H1 (cell line): ENCODE measurements around the gene TSHZ2. TPM values are rescaled to one million over a fixed set of nuclear protein-coding genes. Genes with fewer than 3 reads are reported as not detected.

Experiments used
- CTCF ChIA-PET: fragments of 300-600 bp; sonication (Branson Sonifier 250); formaldehyde crosslinking; loops from one replicate; lab custom pipeline; 2021; ENCODE audit not compliant: partially characterized antibody; lab: Charles Lee
- POLR2A ChIA-PET: fragments of 300-600 bp; sonication (Branson Sonifier 250); formaldehyde crosslinking; loops from one replicate; lab custom pipeline; 2021; ENCODE audit warnings: inconsistent platforms; ENCODE audit not compliant: partially characterized antibody; lab: Charles Lee
- DNase-seq, 2 experiments: peaks; one replicate each; pipeline versions ENCODE4 v3.0.0 to v3.0.0-alpha.2; 2010 to 2022; ENCODE audit warnings: low spot score in 2 of 2, low read depth in 1 of 2, mixed read lengths in 1 of 2
- FAIRE-seq: peaks from 2 replicates; lab custom pipeline; 2011; peaks lifted over from hg19 to GRCh38; lab: Jason Lieb, UNC
- H2AFZ ChIP-seq: 2 replicates; pipeline ENCODE4 v1.8.1; 2012; ENCODE audit warnings: low read length, inconsistent platforms
- H2AK5ac ChIP-seq: 2 replicates; pipeline ENCODE4 v1.6.1; 2013; ENCODE audit warnings: low read depth, low read length
- H2BK120ac ChIP-seq: replicated peaks from 2 replicates; pipeline ENCODE3; 2013; ENCODE audit warnings: low read depth, low read length, inconsistent platforms
- H2BK12ac ChIP-seq: 2 replicates; pipeline ENCODE4 v1.6.1; 2013; ENCODE audit warnings: low read depth, low read length
- H2BK15ac ChIP-seq: 2 replicates; pipeline ENCODE4 v1.6.1; 2013; ENCODE audit warnings: low read length
- H2BK20ac ChIP-seq: 2 replicates; pipeline ENCODE4 v1.6.1; 2013; ENCODE audit warnings: low read length
- H2BK5ac ChIP-seq: 2 replicates; pipeline ENCODE4 v1.6.1; 2013; ENCODE audit warnings: low read depth, low read length
- H3K14ac ChIP-seq: 2 replicates; pipeline ENCODE4 v1.6.1; 2013; ENCODE audit warnings: inconsistent platforms; ENCODE audit not compliant: insufficient read length
- H3K18ac ChIP-seq: 2 replicates; pipeline ENCODE4 v1.6.1; 2013; ENCODE audit warnings: low read length; ENCODE audit errors: extremely low read depth
- H3K23ac ChIP-seq: 2 replicates; pipeline ENCODE4 v1.6.1; 2013; ENCODE audit warnings: inconsistent platforms; ENCODE audit not compliant: insufficient read length
- H3K23me2 ChIP-seq: 2 replicates; pipeline ENCODE4 v1.6.1; 2013; ENCODE audit warnings: low read depth, low read length
- H3K27ac ChIP-seq: 2 replicates; pipeline ENCODE4 v1.6.1; 2011; ENCODE audit warnings: low read depth, low read length, inconsistent platforms
- H3K27me3 ChIP-seq, 4 experiments: replicated peaks in 1 of 4; 1 replicate in 1 of 4; 2 replicates in 3 of 4; pipeline versions ENCODE4 v1.6.1 to v1.8.1; 2011 to 2013; ENCODE audit warnings: low read length in 3 of 4, mild to moderate bottlenecking in 3 of 4, inconsistent platforms in 2 of 4, mixed read lengths in 2 of 4, moderate library complexity in 1 of 4; ENCODE audit not compliant: control insufficient read depth in 3 of 4, insufficient read depth in 3 of 4; ENCODE audit errors: extremely low read depth in 1 of 4
- H3K36me3 ChIP-seq, 4 experiments: 2 replicates each; pipeline versions ENCODE4 v1.6.1 to v1.8.1; 2011 to 2013; ENCODE audit warnings: mild to moderate bottlenecking in 4 of 4, low read length in 3 of 4, moderate library complexity in 2 of 4, control low read depth in 1 of 4, inconsistent platforms in 1 of 4; ENCODE audit not compliant: insufficient read depth in 4 of 4, control insufficient read depth in 2 of 4
- H3K4ac ChIP-seq: replicated peaks from 2 replicates; pipeline ENCODE3; 2013; ENCODE audit warnings: low read length, low read depth, mixed read lengths, inconsistent platforms; ENCODE audit not compliant: insufficient read length
- H3K4me1 ChIP-seq, 4 experiments: replicated peaks in 1 of 4; 1 replicate in 1 of 4; 2 replicates in 3 of 4; pipeline versions ENCODE4 v1.6.1 to v1.8.1; 2011 to 2013; ENCODE audit warnings: low read length in 3 of 4, inconsistent platforms in 2 of 4, mixed read lengths in 1 of 4; ENCODE audit not compliant: insufficient read depth in 4 of 4, control insufficient read depth in 3 of 4
- H3K4me2 ChIP-seq, 2 experiments: 2 replicates each; pipeline versions ENCODE4 v1.6.1 to v1.8.1; 2011 to 2013; ENCODE audit warnings: low read depth in 2 of 2, low read length in 2 of 2, control low read depth in 1 of 2, inconsistent platforms in 1 of 2, mild to moderate bottlenecking in 1 of 2; ENCODE audit not compliant: insufficient read depth in 1 of 2
- H3K4me3 ChIP-seq, 4 experiments: fragments of 200-600, 300-600 bp in 1 of 4; sonication (generic), shearing (Covaris generic), sonication (Bioruptor Twin) in 1 of 4; 2 replicates each; pipeline versions ENCODE4 v1.5.1 to v1.8.1; 2011 to 2016; ENCODE audit warnings: low read length in 4 of 4, low read depth in 3 of 4, control low read depth in 2 of 4, inconsistent platforms in 2 of 4, mild to moderate bottlenecking in 2 of 4, mixed read lengths in 1 of 4, moderate library complexity in 1 of 4; ENCODE audit not compliant: insufficient read depth in 2 of 4; ENCODE audit errors: extremely low read depth in 1 of 4
- H3K56ac ChIP-seq: replicated peaks from 2 replicates; pipeline ENCODE3; 2013; ENCODE audit warnings: low read depth, mild to moderate bottlenecking, mixed read lengths, low read length, inconsistent platforms; ENCODE audit not compliant: insufficient read length
- H3K79me1 ChIP-seq: 2 replicates; pipeline ENCODE4 v1.6.1; 2013; ENCODE audit warnings: low read depth, low read length, control low read depth
- H3K79me2 ChIP-seq, 2 experiments: 2 replicates each; pipeline versions ENCODE4 v1.6.1 to v1.8.1; 2012 to 2013; ENCODE audit warnings: low read length in 2 of 2, mild to moderate bottlenecking in 2 of 2, inconsistent platforms in 1 of 2; ENCODE audit not compliant: insufficient read depth in 2 of 2, control insufficient read depth in 1 of 2
- H3K9ac ChIP-seq, 4 experiments: replicated peaks in 1 of 4; 1 replicate in 1 of 4; 2 replicates in 3 of 4; pipeline versions ENCODE4 v1.6.1 to v1.8.1; 2011 to 2013; ENCODE audit warnings: low read depth in 3 of 4, low read length in 3 of 4, control low read depth in 2 of 4, mild to moderate bottlenecking in 2 of 4, moderate library complexity in 2 of 4, inconsistent platforms in 1 of 4; ENCODE audit errors: extremely low read depth in 1 of 4
- H3K9me3 ChIP-seq, 2 experiments: 2 replicates each; pipeline versions ENCODE4 v1.6.1 to v1.8.1; 2012 to 2013; ENCODE audit warnings: mild to moderate bottlenecking in 2 of 2, moderate library complexity in 2 of 2, control low read depth in 1 of 2, inconsistent platforms in 1 of 2, low read depth in 1 of 2, low read length in 1 of 2, mixed read lengths in 1 of 2; ENCODE audit not compliant: insufficient read depth in 2 of 2
- H4K20me1 ChIP-seq, 2 experiments: replicated peaks in 1 of 2; 2 replicates each; pipeline versions ENCODE3 to v1.8.1; 2011 to 2013; ENCODE audit warnings: inconsistent platforms in 2 of 2, low read length in 2 of 2, mild to moderate bottlenecking in 1 of 2; ENCODE audit not compliant: insufficient read depth in 2 of 2, control insufficient read depth in 1 of 2
- H4K5ac ChIP-seq: 2 replicates; pipeline ENCODE4 v1.6.1; 2013; ENCODE audit warnings: low read length, low read depth, mixed read lengths, inconsistent platforms; ENCODE audit not compliant: insufficient read length
- H4K8ac ChIP-seq: 2 replicates; pipeline ENCODE4 v1.8.0; 2013; ENCODE audit warnings: mild to moderate bottlenecking, moderate library complexity, low read length, inconsistent platforms; ENCODE audit not compliant: insufficient read depth; ENCODE audit errors: extremely low read depth
- H4K91ac ChIP-seq: replicated peaks from 2 replicates; pipeline ENCODE3; 2013; ENCODE audit warnings: low read length, mixed read lengths, inconsistent platforms; ENCODE audit not compliant: insufficient read length
- CBX5 ChIP-seq: fragments of 300-800, 300-1000 bp; sonication (generic); IDR thresholded peaks from 2 replicates; pipeline ENCODE4 v1.7.1; 2016; ENCODE audit warnings: antibody characterized with exemption, low read length, low read depth
- CBX8 ChIP-seq: fragments of 300-800, 300-1000 bp; sonication (generic); IDR thresholded peaks from 2 replicates; pipeline ENCODE4 v1.7.1; 2016; ENCODE audit warnings: low read depth, low read length, borderline replicate concordance
- CEBPB ChIP-seq: IDR thresholded peaks from 2 replicates; pipeline ENCODE4 v1.6.1; 2012; ENCODE audit warnings: low read depth, low read length
- EP300 ChIP-seq, 2 experiments: IDR thresholded peaks; 1 replicate in 1 of 2; 2 replicates in 1 of 2; pipeline ENCODE4 v1.6.1; 2011 to 2012; ENCODE audit warnings: low read depth in 2 of 2, low read length in 2 of 2, mild to moderate bottlenecking in 2 of 2, borderline replicate concordance in 1 of 2, inconsistent platforms in 1 of 2, moderate library complexity in 1 of 2
- HDAC6 ChIP-seq: IDR thresholded peaks from one replicate; pipeline ENCODE4 v1.7.1; 2012; ENCODE audit warnings: low read depth, mild to moderate bottlenecking, inconsistent platforms, low read length, moderate library complexity
- NRF1 ChIP-seq: IDR thresholded peaks from 2 replicates; pipeline ENCODE4 v1.6.1; 2011; ENCODE audit warnings: mild to moderate bottlenecking, low read depth, low read length, improper control_type of control experiment
- PHF8 ChIP-seq: fragments of 200-600 bp; sonication (generic); conservative IDR thresholded peaks from 2 replicates; pipeline ENCODE4 v1.7.1; 2012; ENCODE audit warnings: low read depth, mild to moderate bottlenecking, inconsistent platforms, low read length, moderate library complexity
- RAD21 ChIP-seq, 2 experiments: IDR thresholded peaks in 1 of 2; conservative IDR thresholded peaks in 1 of 2; 2 replicates each; pipeline ENCODE4 v1.6.1; 2011; ENCODE audit warnings: low read depth in 2 of 2, low read length in 2 of 2, improper control_type of control experiment in 1 of 2, inconsistent platforms in 1 of 2, mild to moderate bottlenecking in 1 of 2, moderate library complexity in 1 of 2
- RBBP5 ChIP-seq: IDR thresholded peaks from 2 replicates; pipeline ENCODE4 v1.7.1; 2012; ENCODE audit warnings: low read depth, mild to moderate bottlenecking, inconsistent platforms, low read length, moderate library complexity, borderline replicate concordance
- RNF2 ChIP-seq: fragments of 200-900, 300-1000 bp; sonication (generic); IDR thresholded peaks from 2 replicates; pipeline ENCODE4 v1.7.1; 2016; ENCODE audit warnings: borderline replicate concordance, low read depth, mild to moderate bottlenecking, antibody characterized with exemption, low read length; ENCODE audit not compliant: poor library complexity, severe bottlenecking; ENCODE audit errors: missing control alignments
- SP1 ChIP-seq: IDR thresholded peaks from 2 replicates; pipeline ENCODE4 v1.6.1; 2011; ENCODE audit warnings: low read depth, low read length
- SRF ChIP-seq: IDR thresholded peaks from 2 replicates; pipeline ENCODE4 v1.6.1; 2011; ENCODE audit warnings: mild to moderate bottlenecking, low read depth, low read length, moderate library complexity
- SUZ12 ChIP-seq: fragments of 200-600 bp; sonication (generic); IDR thresholded peaks from 2 replicates; pipeline ENCODE4 v1.6.1; 2012; ENCODE audit warnings: mild to moderate bottlenecking, inconsistent platforms, low read length, moderate library complexity, mixed read lengths
- TCF12 ChIP-seq: IDR thresholded peaks from 2 replicates; pipeline ENCODE4 v1.6.1; 2011; ENCODE audit warnings: low read depth, mild to moderate bottlenecking, low read length
- WGBS, 2 experiments: shearing (Covaris generic) in 1 of 2; methylation state at CpG; one replicate each; pipeline versions ENCODE4 v1.1.6 to v1.1.7; 2013 to 2015; ENCODE audit warnings: low lambda C conversion rate in 2 of 2, mixed read lengths in 2 of 2, inconsistent platforms in 1 of 2, low coverage in 1 of 2, missing lambda C conversion rate in 1 of 2; ENCODE audit not compliant: insufficient replicate concordance in 2 of 2, insufficient coverage in 1 of 2, insufficient read length in 1 of 2; ENCODE audit errors: extremely low coverage in 1 of 2, missing lambda C conversion rate in 1 of 2; 5-methylcytosine and 5-hydroxymethylcytosine counted together
- polyA plus RNA-seq, 7 experiments: library from polyadenylated mRNA; depleted of rRNA in 3 of 7; stranded (reverse) in 5 of 7; unstranded in 2 of 7; fragments of >200 nt in 5 of 7; fragments of 200-250 nt in 2 of 7; gene quantifications; 1 replicate in 5 of 7; 2 replicates in 1 of 7; 4 replicates in 1 of 7; pipeline versions ENCODE4 v1.2.1 to v1.2.3, GENCODE V29; 2011 to 2013; ENCODE audit warnings: missing spikeins in 2 of 7, mixed read lengths in 2 of 7
- total RNA-seq: library from RNA; stranded (reverse); fragmentation: NEBNext Ultra II Directional; extraction: Animal tissue kit (Norgen Biotek cat#: 25700); gene quantifications from 2 replicates; pipeline ENCODE4 v1.2.1, GENCODE V29; 2021

TSHZ2 gene
- total and polyA plus RNA-seq, 2 of the 8 experiments (the other 6 are each of a cell fraction or from before 2014, with no cell fraction given): 0.14 to 0.30 TPM

- Histone ChIP-seq H2BK5ac (no peak overlapping the region), H3K9ac (no peak overlapping the region), H2AFZ (no peak overlapping the region), H4K91ac (no peak overlapping the region), H3K4me1 (peaks cover 0 to under 1% (median 0%) of the 10 kb centered on the region in 4 experiments; a peak in 1 of 7 replicates), H3K27me3 (no peaks in the 10 kb centered on the region), H3K23me2 (no peaks in the 10 kb centered on the region), H3K23ac (no peak overlapping the region), H4K8ac (peak overlapping the region; percentile 10; the same call in 1 of the 2 replicates), H3K36me3 (no peaks in the 10 kb centered on the region), H3K9me3 (no peaks in the 10 kb centered on the region), H3K4me2 (no peak overlapping the region), H3K79me2 (no peaks in the 10 kb centered on the region), H2BK120ac (no peak overlapping the region), H2BK12ac (no peak overlapping the region), H2BK15ac (no peak overlapping the region), H3K79me1 (no peaks in the 10 kb centered on the region), H4K20me1 (no peaks in the 10 kb centered on the region), H2AK5ac (no peak overlapping the region), H3K56ac (no peak overlapping the region), H3K27ac (no peak overlapping the region), H4K5ac (no peak overlapping the region), H3K18ac (no peak overlapping the region), H3K14ac (no peak overlapping the region), H3K4me3 (no peak overlapping the region), H3K4ac (no peak overlapping the region), H2BK20ac (no peak overlapping the region)
- POLR2A ChIA-PET: no interaction called here
- DNase-seq (no peak), FAIRE-seq (no peak)
- CTCF ChIA-PET: interaction anchor here (0.8 to 1.6 kb wide), 3 partner anchors 10 to 114 kb away, joined by 3 to 4 read pairs (median 3); no protein-coding TSS in a partner anchor
- WGBS, 2 experiments: 97% methylated on average over 3 of the region's 3 CpGs; no CpG with 5 or more reads in 1 of the 2 experiments
- TF ChIP-seq TCF12 (no peak), RBBP5 (no peak), RNF2 (no peak), NRF1 (no peak), SRF (no peak), RAD21 (IDR thresholded peaks at IDR 0.05 in 1 of 2, conservative IDR thresholded peaks at IDR 0.05 in 1 of 2; ENCODE audit: low read depth in 2 of 2, low read length in 2 of 2) (no peak), CBX8 (no peak), SUZ12 (no peak), EP300 (IDR thresholded peaks at IDR 0.05; ENCODE audit: borderline replicate concordance in 1 of 2, low read depth in 2 of 2, low read length in 2 of 2) (no peak), PHF8 (no peak), HDAC6 (no peak), SP1 (no peak), CBX5 (no peak), CEBPB (no peak)
Measured at GRCh38 chr20:53322651-53323050, 350.5 kb downstream of the TSHZ2 start.
